HCT116 (cell line): Measurements from ENCODE around the gene PNLIP.

Source experiments
- EZH2 ChIP-seq: fragments of 200-600 bp; sonication (generic); IDR thresholded peaks from 2 replicates; pipeline ENCODE4 v1.6.1; 2017; ENCODE audit warnings: antibody characterized with exemption, mixed run types
- POLR2A ChIP-seq: IDR thresholded peaks from 2 replicates; pipeline ENCODE4 v1.7.0; 2011; ENCODE audit warnings: borderline replicate concordance; ENCODE audit not compliant: insufficient read depth, insufficient read length; ENCODE audit errors: extremely low read depth
- TF ChIP-seq, protein P1 (sequence below): IDR thresholded peaks from 2 replicates; pipeline ENCODE4 v1.6.1; 2012
- TF ChIP-seq, protein P2 (sequence below), 3 experiments: fragments of 200-600 bp in 1 of 3; sonication (generic) in 1 of 3; IDR thresholded peaks in 2 of 3; conservative IDR thresholded peaks in 1 of 3; 2 replicates each; pipeline ENCODE4 v1.5.1; 2012 to 2017; ENCODE audit warnings: low read depth in 2 of 3, low read length in 2 of 3, antibody characterized with exemption in 1 of 3, borderline replicate concordance in 1 of 3, control low read depth in 1 of 3, mild to moderate bottlenecking in 1 of 3, mixed read lengths in 1 of 3, mixed run types in 1 of 3, moderate library complexity in 1 of 3; ENCODE audit not compliant: insufficient read depth in 1 of 3

DNA sequence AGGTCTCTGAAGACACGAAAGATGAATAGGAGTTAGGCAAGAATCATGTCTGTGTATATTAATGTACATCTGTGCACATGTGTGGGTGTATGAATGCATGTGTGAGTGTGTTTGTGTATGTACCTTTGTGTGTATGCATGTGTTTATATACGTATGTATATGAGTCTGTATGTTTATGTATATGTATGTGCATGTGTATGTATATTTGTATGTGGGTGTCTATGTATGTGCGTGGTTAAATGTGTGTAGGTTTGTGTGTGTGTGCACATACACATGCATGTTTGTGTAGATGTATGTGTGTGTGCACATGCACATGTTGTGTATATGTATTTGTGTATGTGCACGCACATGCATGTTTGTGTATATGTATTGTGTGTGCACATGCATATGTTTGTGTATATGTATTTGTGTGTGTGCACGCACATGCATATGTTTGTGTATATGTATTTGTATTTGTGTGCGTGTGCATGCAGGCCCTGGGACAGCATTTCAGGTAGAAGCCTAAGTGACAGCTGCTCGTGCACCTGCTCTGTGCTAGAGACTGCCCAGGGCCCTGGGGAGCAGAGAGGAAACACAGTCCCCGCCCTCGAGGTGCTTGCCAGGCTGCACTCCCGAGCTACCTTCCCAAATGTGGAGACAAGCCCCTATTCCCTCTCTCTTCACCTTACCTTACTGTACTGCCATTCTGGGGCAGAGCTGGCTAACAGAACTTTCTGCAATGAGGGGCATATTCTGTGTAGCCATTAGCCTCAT lies 57.1 kb downstream of the PNLIP start:
- TF ChIP-seq EZH2 (no peak), POLR2A (no peak)
- TF ChIP-seq, protein P1, sequence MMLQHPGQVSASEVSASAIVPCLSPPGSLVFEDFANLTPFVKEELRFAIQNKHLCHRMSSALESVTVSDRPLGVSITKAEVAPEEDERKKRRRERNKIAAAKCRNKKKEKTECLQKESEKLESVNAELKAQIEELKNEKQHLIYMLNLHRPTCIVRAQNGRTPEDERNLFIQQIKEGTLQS: no peak
- TF ChIP-seq, protein P2, sequence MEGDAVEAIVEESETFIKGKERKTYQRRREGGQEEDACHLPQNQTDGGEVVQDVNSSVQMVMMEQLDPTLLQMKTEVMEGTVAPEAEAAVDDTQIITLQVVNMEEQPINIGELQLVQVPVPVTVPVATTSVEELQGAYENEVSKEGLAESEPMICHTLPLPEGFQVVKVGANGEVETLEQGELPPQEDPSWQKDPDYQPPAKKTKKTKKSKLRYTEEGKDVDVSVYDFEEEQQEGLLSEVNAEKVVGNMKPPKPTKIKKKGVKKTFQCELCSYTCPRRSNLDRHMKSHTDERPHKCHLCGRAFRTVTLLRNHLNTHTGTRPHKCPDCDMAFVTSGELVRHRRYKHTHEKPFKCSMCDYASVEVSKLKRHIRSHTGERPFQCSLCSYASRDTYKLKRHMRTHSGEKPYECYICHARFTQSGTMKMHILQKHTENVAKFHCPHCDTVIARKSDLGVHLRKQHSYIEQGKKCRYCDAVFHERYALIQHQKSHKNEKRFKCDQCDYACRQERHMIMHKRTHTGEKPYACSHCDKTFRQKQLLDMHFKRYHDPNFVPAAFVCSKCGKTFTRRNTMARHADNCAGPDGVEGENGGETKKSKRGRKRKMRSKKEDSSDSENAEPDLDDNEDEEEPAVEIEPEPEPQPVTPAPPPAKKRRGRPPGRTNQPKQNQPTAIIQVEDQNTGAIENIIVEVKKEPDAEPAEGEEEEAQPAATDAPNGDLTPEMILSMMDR (IDR thresholded peaks at IDR 0.05 in 2 of 3, conservative IDR thresholded peaks at IDR 0.05 in 1 of 3; ENCODE audit: borderline replicate concordance in 1 of 3, insufficient read depth in 1 of 3, low read depth in 2 of 3, low read length in 2 of 3): no peak
